AG10803 (cell line): ENCODE results near the gene SARS1.

Experiments used
- DNase-seq: peaks from one replicate; pipeline ENCODE4 v3.0.0; 2010; ENCODE audit warnings: low read depth
- H3K4me3 ChIP-seq: 2 replicates; pipeline ENCODE4 v1.5.1; 2011; ENCODE audit warnings: mild to moderate bottlenecking, low read length, control low read depth
- CTCF ChIP-seq: conservative IDR thresholded peaks from 2 replicates; pipeline ENCODE4 v1.5.1; 2011; ENCODE audit warnings: mild to moderate bottlenecking, low read length, control low read depth, inconsistent platforms

The SARS1 gene

GRCh38 chr1:109272831-109273547 lies 59.3 kb downstream of the SARS1 start:
- no peak overlapping the region for H3K4me3 ChIP-seq
- DNase-seq, result no peak
- TF ChIP-seq CTCF, result no peak

GRCh38 chr1:109273570-109274288 lies 60.0 kb downstream of the SARS1 start:
- H3K4me3 ChIP-seq, result no peak overlapping the region
- TF ChIP-seq CTCF, result no peak
- DNase-seq, result no peak

- no peak for TF ChIP-seq CTCF
- no peak overlapping the region for H3K4me3 ChIP-seq
- peak; percentile 58 for DNase-seq
Observed at GRCh38 chr1:109274533-109275476, 61.1 kb downstream of the SARS1 start.

- no peak overlapping the region for H3K4me3 ChIP-seq
- TF ChIP-seq CTCF, result no peak
- DNase-seq, result peak; percentile 32
Observed at GRCh38 chr1:109275706-109276345, 62.1 kb downstream of the SARS1 start.

- peak; percentile 89 for TF ChIP-seq CTCF
- peak; percentile 62 for DNase-seq
- no peak overlapping the region for H3K4me3 ChIP-seq
Observed at GRCh38 chr1:109277434-109278204, 63.9 kb downstream of the SARS1 start.

GRCh38 chr1:109279615-109280278 lies 66.0 kb downstream of the SARS1 start:
- no peak overlapping the region for H3K4me3 ChIP-seq
- no peak for DNase-seq
- TF ChIP-seq CTCF, result no peak
